GM18951 (cell line): ENCODE measurements around the gene RDX.

Source experiments
- POLR2A ChIP-seq: IDR thresholded peaks from 4 replicates; pipeline ENCODE4 v1.6.1; 2011; ENCODE audit warnings: mild to moderate bottlenecking; ENCODE audit not compliant: insufficient read length, insufficient read depth; ENCODE audit errors: extremely low read depth
- in situ Hi-C: fragments of 300-500 bp; cut with MboI; formaldehyde crosslinking; loops from one replicate; pipeline ENCODE4 v1.12.0; 2022; ENCODE audit warnings: low sequenced_read_pairs, mixed read lengths, inconsistent platforms; ENCODE audit not compliant: unreplicated experiment

Gene RDX

GRCh38 chr11:110158317-110159200 is 137.9 kb downstream of the RDX start:
- in situ Hi-C loops: loop anchor here (10.0 kb wide), 1 partner anchor 214 kb away; no protein-coding TSS in a partner anchor
- TF ChIP-seq POLR2A: no peak

GRCh38 chr11:110156503-110156902 is 139.9 kb downstream of the RDX start:
- in situ Hi-C loops: loop anchor here (10.0 kb wide), 1 partner anchor 212 kb away; no protein-coding TSS in a partner anchor
- TF ChIP-seq POLR2A: no peak

GRCh38 chr11:110153474-110153873 is 142.9 kb downstream of the RDX start:
- in situ Hi-C loops: loop anchor here (10.0 kb wide), 1 partner anchor 209 kb away; no protein-coding TSS in a partner anchor
- TF ChIP-seq POLR2A: no peak

GRCh38 chr11:110152199-110152598 is 144.2 kb downstream of the RDX start:
- no peak for TF ChIP-seq POLR2A
- in situ Hi-C loops: loop anchor here (10.0 kb wide), 1 partner anchor 207 kb away; no protein-coding TSS in a partner anchor

- TF ChIP-seq POLR2A: no peak
- in situ Hi-C loops: no loop called here
Observed at GRCh38 chr11:110148775-110149744, 147.4 kb downstream of the RDX start.

GRCh38 chr11:110147962-110148709 is 148.3 kb downstream of the RDX start:
- in situ Hi-C loops: no loop called here
- no peak for TF ChIP-seq POLR2A

- in situ Hi-C loops: no loop called here
- TF ChIP-seq POLR2A: no peak
Observed at GRCh38 chr11:110141812-110142211, 154.6 kb downstream of the RDX start.

- in situ Hi-C loops: no loop called here
- no peak for TF ChIP-seq POLR2A
Observed at GRCh38 chr11:110134110-110134509, 162.3 kb downstream of the RDX start.

- in situ Hi-C loops: no loop called here
- TF ChIP-seq POLR2A: no peak
Observed at GRCh38 chr11:110133160-110133559, 163.3 kb downstream of the RDX start.

- in situ Hi-C loops: no loop called here
- TF ChIP-seq POLR2A: no peak
Observed at GRCh38 chr11:110131386-110132123, 164.9 kb downstream of the RDX start.

- no peak for TF ChIP-seq POLR2A
- in situ Hi-C loops: no loop called here
Observed at GRCh38 chr11:110130642-110131238, 165.7 kb downstream of the RDX start.
